ENCODE data around the gene PHLDB3.

The PHLDB3 gene

DNA sequence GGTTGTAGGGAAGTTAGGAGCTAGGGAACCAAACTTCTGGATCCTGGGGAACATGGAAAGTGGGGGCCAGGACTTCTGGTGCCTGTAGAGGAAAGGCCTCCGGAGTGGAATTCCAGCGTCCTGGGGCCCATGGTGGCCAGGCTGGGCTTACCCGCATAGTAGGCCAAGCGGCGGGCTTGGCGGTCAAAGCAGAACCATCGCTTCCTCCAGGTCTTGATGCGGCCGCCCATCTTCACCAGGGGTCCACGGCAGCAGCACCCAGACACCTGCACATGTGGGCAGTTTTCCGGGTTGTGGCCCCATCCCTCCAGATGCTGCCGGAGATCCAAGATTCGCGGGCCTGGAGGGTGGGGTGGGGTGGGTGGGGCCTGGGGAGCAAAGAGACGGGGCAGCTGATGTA, 25.3 kb downstream of the PHLDB3 start:
- no peak overlapping the region for H3K4me2 ChIP-seq (ENCODE audit: low read depth, low read length, poor library complexity, severe bottlenecking)
- H2AFZ ChIP-seq (ENCODE audit: low read depth, low read length, severe bottlenecking) = no peak overlapping the region
- H3K27ac ChIP-seq (ENCODE audit: low read depth, low read length) = no peak overlapping the region
- H3K9ac ChIP-seq (ENCODE audit: low read length) = no peak overlapping the region
- H3K36me3 ChIP-seq (ENCODE audit: low read length) = no peaks in the 10 kb centered on the region
- H3F3A ChIP-seq (ENCODE audit: insufficient read depth) = no peaks in the 10 kb centered on the region
- no peak for TF ChIP-seq EZH2phosphoT487 (conservative IDR thresholded peaks at IDR 0.05; ENCODE audit: low read length)
- TF ChIP-seq, protein P1, sequence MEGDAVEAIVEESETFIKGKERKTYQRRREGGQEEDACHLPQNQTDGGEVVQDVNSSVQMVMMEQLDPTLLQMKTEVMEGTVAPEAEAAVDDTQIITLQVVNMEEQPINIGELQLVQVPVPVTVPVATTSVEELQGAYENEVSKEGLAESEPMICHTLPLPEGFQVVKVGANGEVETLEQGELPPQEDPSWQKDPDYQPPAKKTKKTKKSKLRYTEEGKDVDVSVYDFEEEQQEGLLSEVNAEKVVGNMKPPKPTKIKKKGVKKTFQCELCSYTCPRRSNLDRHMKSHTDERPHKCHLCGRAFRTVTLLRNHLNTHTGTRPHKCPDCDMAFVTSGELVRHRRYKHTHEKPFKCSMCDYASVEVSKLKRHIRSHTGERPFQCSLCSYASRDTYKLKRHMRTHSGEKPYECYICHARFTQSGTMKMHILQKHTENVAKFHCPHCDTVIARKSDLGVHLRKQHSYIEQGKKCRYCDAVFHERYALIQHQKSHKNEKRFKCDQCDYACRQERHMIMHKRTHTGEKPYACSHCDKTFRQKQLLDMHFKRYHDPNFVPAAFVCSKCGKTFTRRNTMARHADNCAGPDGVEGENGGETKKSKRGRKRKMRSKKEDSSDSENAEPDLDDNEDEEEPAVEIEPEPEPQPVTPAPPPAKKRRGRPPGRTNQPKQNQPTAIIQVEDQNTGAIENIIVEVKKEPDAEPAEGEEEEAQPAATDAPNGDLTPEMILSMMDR (IDR thresholded peaks at IDR 0.05; ENCODE audit: insufficient read depth, low read length, poor library complexity, severe bottlenecking) = no peak
- H3K4me3 ChIP-seq (ENCODE audit: insufficient read depth, low read length, poor library complexity, severe bottlenecking) = no peak overlapping the region
- H4K20me1 ChIP-seq (ENCODE audit: low read depth, low read length) = no peaks in the 10 kb centered on the region
- no peaks in the 10 kb centered on the region for H3K79me2 ChIP-seq (ENCODE audit: insufficient read depth, low read length)
- H3K9me2 ChIP-seq (replicated peaks; ENCODE audit: insufficient read depth, low read length) = no peaks in the 10 kb centered on the region
- no peaks in the 10 kb centered on the region for H3K9me3 ChIP-seq (ENCODE audit: insufficient read depth, low read length)
- no peaks in the 10 kb centered on the region for H3K27me3 ChIP-seq (ENCODE audit: low read length)

DNA sequence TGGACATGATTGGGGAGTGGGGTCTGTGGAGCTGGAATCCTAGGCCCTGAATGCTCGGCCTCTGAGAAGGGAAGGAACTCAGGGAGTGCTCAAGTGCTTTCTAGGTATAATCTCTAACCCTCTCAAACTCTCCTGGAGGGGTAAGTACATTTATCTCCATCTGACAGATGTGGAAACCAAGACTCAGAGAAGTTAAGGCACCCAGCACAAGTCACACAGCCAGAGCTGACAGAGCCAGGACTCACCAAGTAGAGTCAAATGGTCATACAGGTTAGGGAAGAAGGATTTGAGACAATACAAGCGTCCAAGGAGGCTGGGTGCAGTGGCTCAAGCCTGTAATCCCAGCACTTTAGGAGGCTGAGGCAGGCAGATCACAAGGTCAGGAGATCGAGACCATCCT, 26.2 kb downstream of the PHLDB3 start:
- Histone ChIP-seq H3K36me3 (ENCODE audit: low read length) (no peaks in the 10 kb centered on the region), H3K9me2 (replicated peaks; ENCODE audit: insufficient read depth, low read length) (no peaks in the 10 kb centered on the region), H3K4me3 (ENCODE audit: insufficient read depth, low read length, poor library complexity, severe bottlenecking) (no peak overlapping the region), H4K20me1 (ENCODE audit: low read depth, low read length) (no peaks in the 10 kb centered on the region), H3K9me3 (ENCODE audit: insufficient read depth, low read length) (no peaks in the 10 kb centered on the region), H3K9ac (ENCODE audit: low read length) (no peak overlapping the region), H3F3A (ENCODE audit: insufficient read depth) (no peaks in the 10 kb centered on the region), H3K27me3 (ENCODE audit: low read length) (no peaks in the 10 kb centered on the region), H3K27ac (ENCODE audit: low read depth, low read length) (no peak overlapping the region), H2AFZ (ENCODE audit: low read depth, low read length, severe bottlenecking) (no peak overlapping the region), H3K4me2 (ENCODE audit: low read depth, low read length, poor library complexity, severe bottlenecking) (no peak overlapping the region), H3K79me2 (ENCODE audit: insufficient read depth, low read length) (no peaks in the 10 kb centered on the region)
- TF ChIP-seq, protein P1 (IDR thresholded peaks at IDR 0.05; ENCODE audit: insufficient read depth, low read length, poor library complexity, severe bottlenecking) = no peak
- no peak for TF ChIP-seq EZH2phosphoT487 (conservative IDR thresholded peaks at IDR 0.05; ENCODE audit: low read length)

DNA sequence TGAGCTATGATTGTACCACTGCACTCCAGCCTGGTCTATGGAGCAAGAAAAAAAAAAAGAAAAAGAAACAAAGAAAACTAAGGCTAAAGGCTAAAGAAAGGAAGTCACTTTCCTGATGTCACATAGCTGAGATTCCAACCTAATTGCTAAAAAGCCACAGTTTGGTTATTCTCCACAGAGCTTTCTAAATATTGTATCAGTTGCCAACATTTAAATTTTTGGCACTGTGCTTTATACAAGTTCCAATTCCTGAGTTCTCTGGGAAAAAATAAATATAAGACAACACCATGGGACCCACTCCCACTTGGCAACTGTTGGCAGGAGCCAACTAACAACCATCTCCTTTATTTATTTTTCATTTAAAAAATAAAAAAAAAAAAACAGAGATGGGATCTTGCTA, 27.9 kb downstream of the PHLDB3 start:
- no peaks in the 10 kb centered on the region for H4K20me1 ChIP-seq (ENCODE audit: low read depth, low read length)
- no peaks in the 10 kb centered on the region for H3K27me3 ChIP-seq (ENCODE audit: low read length)
- H3K9ac ChIP-seq (ENCODE audit: low read length) = no peak overlapping the region
- H3K27ac ChIP-seq (ENCODE audit: low read depth, low read length) = no peak overlapping the region
- TF ChIP-seq EZH2phosphoT487 (conservative IDR thresholded peaks at IDR 0.05; ENCODE audit: low read length) = no peak
- TF ChIP-seq, protein P1 (IDR thresholded peaks at IDR 0.05; ENCODE audit: insufficient read depth, low read length, poor library complexity, severe bottlenecking) = no peak
- H3K4me2 ChIP-seq (ENCODE audit: low read depth, low read length, poor library complexity, severe bottlenecking) = no peak overlapping the region
- H3K36me3 ChIP-seq (ENCODE audit: low read length) = no peaks in the 10 kb centered on the region
- H2AFZ ChIP-seq (ENCODE audit: low read depth, low read length, severe bottlenecking) = no peak overlapping the region
- H3K9me3 ChIP-seq (ENCODE audit: insufficient read depth, low read length) = no peaks in the 10 kb centered on the region
- no peak overlapping the region for H3K4me3 ChIP-seq (ENCODE audit: insufficient read depth, low read length, poor library complexity, severe bottlenecking)
- no peaks in the 10 kb centered on the region for H3K79me2 ChIP-seq (ENCODE audit: insufficient read depth, low read length)
- no peaks in the 10 kb centered on the region for H3K9me2 ChIP-seq (replicated peaks; ENCODE audit: insufficient read depth, low read length)
- no peaks in the 10 kb centered on the region for H3F3A ChIP-seq (ENCODE audit: insufficient read depth)
